GM19328 (cell line): ENCODE results near the gene ADK.
A peak's percentile ranks its signal among the peaks of the same experiment; 100 is the strongest.

Experiments
- ATAC-seq: cut with Tn5 transposase; IDR thresholded peaks from one replicate; pipeline ENCODE4 v1.9.1; 2021; ENCODE audit warnings: mild to moderate bottlenecking, moderate library complexity; ENCODE audit not compliant: unreplicated experiment

ADK gene

GRCh38 chr10:74704629-74705357 is 553.8 kb downstream of the ADK start:
- no peak for ATAC-seq

- no peak for ATAC-seq
Observed at GRCh38 chr10:74705358-74705980, 554.4 kb downstream of the ADK start.

- ATAC-seq, result no peak
Observed at GRCh38 chr10:74706966-74707365, 555.9 kb downstream of the ADK start.

- no peak for ATAC-seq
Observed at GRCh38 chr10:74708246-74708645, 557.2 kb downstream of the ADK start.

- ATAC-seq, result no peak
Observed at GRCh38 chr10:74718208-74718607, 567.2 kb downstream of the ADK start.

- ATAC-seq, result no peak
Observed at GRCh38 chr10:74728225-74728624, 577.2 kb downstream of the ADK start.

- no peak for ATAC-seq
Observed at GRCh38 chr10:74730246-74730645, 579.2 kb downstream of the ADK start.

GRCh38 chr10:74733612-74734011 is 582.6 kb downstream of the ADK start:
- no peak for ATAC-seq

GRCh38 chr10:74736029-74736428 is 585.0 kb downstream of the ADK start:
- no peak for ATAC-seq

GRCh38 chr10:74738052-74738451 is 587.0 kb downstream of the ADK start:
- ATAC-seq, result no peak

- no peak for ATAC-seq
Observed at GRCh38 chr10:74738542-74738941, 587.5 kb downstream of the ADK start.

GRCh38 chr10:74738985-74739567 is 588.1 kb downstream of the ADK start:
- ATAC-seq, result peak; percentile 77

- no peak for ATAC-seq
Observed at GRCh38 chr10:74743401-74743800, 592.4 kb downstream of the ADK start.

GRCh38 chr10:74745449-74745848 is 594.4 kb downstream of the ADK start:
- ATAC-seq, result no peak

GRCh38 chr10:74746813-74747212 is 595.8 kb downstream of the ADK start:
- no peak for ATAC-seq

GRCh38 chr10:74748468-74749031 is 597.5 kb downstream of the ADK start:
- no peak for ATAC-seq

- ATAC-seq, result peak; percentile 47
Observed at GRCh38 chr10:74750848-74751274, 599.8 kb downstream of the ADK start.

- ATAC-seq, result no peak
Observed at GRCh38 chr10:74752371-74753040, 601.5 kb downstream of the ADK start.

- ATAC-seq, result no peak
Observed at GRCh38 chr10:74753442-74754211, 602.6 kb downstream of the ADK start.

GRCh38 chr10:74754381-74754821 is 603.4 kb downstream of the ADK start:
- ATAC-seq, result no peak

- no peak for ATAC-seq
Observed at GRCh38 chr10:74755273-74755672, 604.3 kb downstream of the ADK start.
